ENCODE results near the gene LIN37. TPM values are rescaled to one million over a fixed set of nuclear protein-coding genes. Genes with fewer than 3 reads are reported as not detected.
A peak's percentile ranks its signal among the peaks of the same experiment; 100 is the strongest.

LIN37 gene
- total RNA-seq, 2 donors from 2014 or later: 9.9 to 30.5 TPM

DNA sequence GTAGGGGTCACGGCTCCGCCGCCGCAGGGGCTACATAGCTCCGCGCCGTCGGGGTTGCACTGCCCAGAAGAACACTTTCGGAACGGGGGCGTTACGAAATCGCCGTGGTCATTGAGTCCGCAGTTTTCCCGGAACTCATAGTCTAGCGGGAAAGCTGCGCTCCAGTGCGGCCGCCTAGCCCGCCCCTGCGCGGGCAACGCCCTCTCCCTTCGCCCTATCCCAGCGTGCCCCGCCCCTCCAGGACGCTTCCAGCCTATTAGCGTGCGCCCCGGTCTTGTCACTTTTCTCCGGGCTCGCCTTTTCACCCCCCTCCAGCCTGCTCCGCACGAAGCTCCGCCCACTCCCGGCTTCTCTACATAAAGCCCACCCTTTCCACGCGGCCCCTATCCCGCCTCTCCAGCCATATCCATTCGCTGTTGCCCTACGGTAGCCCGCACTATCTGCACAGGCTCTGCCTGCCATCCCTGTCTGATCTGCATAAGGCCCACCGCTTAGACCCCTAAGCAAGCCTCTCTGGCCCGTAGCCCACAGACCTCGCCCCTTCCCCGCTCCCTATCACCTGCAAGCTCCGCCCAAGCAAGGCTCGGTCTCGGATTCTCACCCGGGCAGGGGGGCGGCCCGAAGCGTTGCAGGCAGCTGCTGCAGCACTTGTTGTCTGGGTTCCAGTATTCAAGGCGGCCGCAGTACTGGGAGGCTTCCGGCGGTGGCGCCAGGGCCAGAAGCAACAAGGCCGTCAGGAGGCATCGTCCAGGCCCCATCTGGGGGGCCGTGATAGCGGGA, 7.8 kb upstream of the LIN37 start:
- peak; percentile 86 for ATAC-seq (ENCODE audit: insufficient number of reproducible peaks, low FRiP score, low read depth)
- H3K9me3 ChIP-seq: no peaks in the 10 kb centered on the region
- peaks cover 7 to 25% of the 10 kb centered on the region in 2 donors for H3K4me1 ChIP-seq (ENCODE audit: control insufficient read depth in 1 of 2, low read depth in 2 of 2)
- TF ChIP-seq, protein P1, sequence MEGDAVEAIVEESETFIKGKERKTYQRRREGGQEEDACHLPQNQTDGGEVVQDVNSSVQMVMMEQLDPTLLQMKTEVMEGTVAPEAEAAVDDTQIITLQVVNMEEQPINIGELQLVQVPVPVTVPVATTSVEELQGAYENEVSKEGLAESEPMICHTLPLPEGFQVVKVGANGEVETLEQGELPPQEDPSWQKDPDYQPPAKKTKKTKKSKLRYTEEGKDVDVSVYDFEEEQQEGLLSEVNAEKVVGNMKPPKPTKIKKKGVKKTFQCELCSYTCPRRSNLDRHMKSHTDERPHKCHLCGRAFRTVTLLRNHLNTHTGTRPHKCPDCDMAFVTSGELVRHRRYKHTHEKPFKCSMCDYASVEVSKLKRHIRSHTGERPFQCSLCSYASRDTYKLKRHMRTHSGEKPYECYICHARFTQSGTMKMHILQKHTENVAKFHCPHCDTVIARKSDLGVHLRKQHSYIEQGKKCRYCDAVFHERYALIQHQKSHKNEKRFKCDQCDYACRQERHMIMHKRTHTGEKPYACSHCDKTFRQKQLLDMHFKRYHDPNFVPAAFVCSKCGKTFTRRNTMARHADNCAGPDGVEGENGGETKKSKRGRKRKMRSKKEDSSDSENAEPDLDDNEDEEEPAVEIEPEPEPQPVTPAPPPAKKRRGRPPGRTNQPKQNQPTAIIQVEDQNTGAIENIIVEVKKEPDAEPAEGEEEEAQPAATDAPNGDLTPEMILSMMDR (IDR thresholded peaks at IDR 0.05): peak; percentile 21
- peaks cover 27% of the 10 kb centered on the region for H3K36me3 ChIP-seq
- peak overlapping the region; percentile 84 for H3K4me3 ChIP-seq
- peak overlapping the region; percentile 80 to 93 for H3K27ac ChIP-seq
- DNase-seq (ENCODE audit: low spot score): peak; percentile 96
- H3K27me3 ChIP-seq (replicated peaks; ENCODE audit: insufficient read depth): no peaks in the 10 kb centered on the region

DNA sequence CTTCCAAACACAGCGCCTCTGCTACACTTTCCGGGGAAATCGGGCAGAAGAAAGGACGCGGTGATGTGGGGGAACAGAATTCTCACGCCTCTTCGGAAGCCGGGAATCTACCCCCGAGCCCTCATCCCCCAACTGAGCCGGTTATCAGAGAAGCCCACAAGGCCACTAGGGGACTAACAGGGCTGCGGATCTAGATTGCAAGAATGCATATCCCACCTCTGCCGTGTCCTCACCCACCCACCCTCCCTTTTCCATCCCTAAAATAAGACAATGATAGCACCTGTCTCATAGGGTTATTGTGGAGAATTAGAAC, 7.2 kb upstream of the LIN37 start:
- peaks cover 10 to 30% of the 10 kb centered on the region in 2 donors for H3K4me1 ChIP-seq (ENCODE audit: control insufficient read depth in 1 of 2, low read depth in 2 of 2)

DNA sequence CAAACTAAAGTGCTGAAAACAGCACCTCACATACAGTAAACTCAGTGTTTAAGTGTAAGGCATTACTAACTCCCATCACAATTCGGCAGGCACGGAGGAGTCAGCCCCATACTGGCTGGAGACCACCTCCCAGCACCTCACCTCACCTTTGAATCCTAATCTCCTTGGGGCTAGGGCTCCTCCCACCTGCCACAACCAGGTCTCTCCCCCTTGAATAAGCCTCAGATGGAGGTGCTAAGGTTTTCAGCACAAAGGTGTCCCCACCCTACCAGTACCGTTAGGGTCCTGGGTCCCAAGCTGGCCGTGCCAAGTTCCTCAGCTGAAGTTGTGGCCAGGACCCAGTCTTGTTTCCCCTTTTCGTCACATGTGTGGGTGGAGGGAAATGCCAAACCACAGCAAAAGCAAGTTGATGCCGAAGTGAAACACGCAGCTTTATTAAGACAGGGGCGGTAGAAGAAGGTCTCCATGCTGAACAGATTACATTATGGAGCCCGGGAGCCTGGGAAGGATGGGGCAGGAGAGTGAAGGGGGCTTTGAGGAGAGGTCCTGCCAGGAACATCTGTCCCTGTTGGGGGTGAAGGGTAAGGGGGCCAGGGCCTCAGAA, 6.2 kb upstream of the LIN37 start, which contains the start of gene IGFLR1:
TSS of gene IGFLR1 (minus strand) at position 332 of the 604 bp plus-strand sequence. CDS start 1,272 bp downstream, outside the sequence.
- Histone ChIP-seq H3K4me3 (peak within 1 kb of the TSS; percentile 84), H3K4me1 (ENCODE audit: control insufficient read depth in 1 of 2, low read depth in 2 of 2) (peaks cover 16 to 36% of the 10 kb centered on the region in 2 donors), H3K27me3 (replicated peaks; ENCODE audit: insufficient read depth) (no peaks in the 10 kb centered on the region), H3K27ac (peak within 1 kb of the TSS; percentile 43 to 87), H3K9me3 (no peaks in the 10 kb centered on the region), H3K36me3 (peaks cover 20% of the 10 kb centered on the region)
- ATAC-seq (ENCODE audit: insufficient number of reproducible peaks, low FRiP score, low read depth) (no peak), DNase-seq (ENCODE audit: low spot score) (no peak)
- TF ChIP-seq, protein P1 (IDR thresholded peaks at IDR 0.05): no peak

More for the DNA sequence above, 7.2 kb upstream of the LIN37 start:
- ATAC-seq (ENCODE audit: insufficient number of reproducible peaks, low FRiP score, low read depth): no peak
- Histone ChIP-seq H3K27ac (peak overlapping the region; percentile 80 to 87), H3K36me3 (peaks cover 26% of the 10 kb centered on the region), H3K9me3 (no peaks in the 10 kb centered on the region), H3K27me3 (replicated peaks; ENCODE audit: insufficient read depth) (no peaks in the 10 kb centered on the region), H3K4me3 (peak overlapping the region; percentile 84)
- TF ChIP-seq, protein P1 (IDR thresholded peaks at IDR 0.05): no peak
- no peak for DNase-seq (ENCODE audit: low spot score)

DNA sequence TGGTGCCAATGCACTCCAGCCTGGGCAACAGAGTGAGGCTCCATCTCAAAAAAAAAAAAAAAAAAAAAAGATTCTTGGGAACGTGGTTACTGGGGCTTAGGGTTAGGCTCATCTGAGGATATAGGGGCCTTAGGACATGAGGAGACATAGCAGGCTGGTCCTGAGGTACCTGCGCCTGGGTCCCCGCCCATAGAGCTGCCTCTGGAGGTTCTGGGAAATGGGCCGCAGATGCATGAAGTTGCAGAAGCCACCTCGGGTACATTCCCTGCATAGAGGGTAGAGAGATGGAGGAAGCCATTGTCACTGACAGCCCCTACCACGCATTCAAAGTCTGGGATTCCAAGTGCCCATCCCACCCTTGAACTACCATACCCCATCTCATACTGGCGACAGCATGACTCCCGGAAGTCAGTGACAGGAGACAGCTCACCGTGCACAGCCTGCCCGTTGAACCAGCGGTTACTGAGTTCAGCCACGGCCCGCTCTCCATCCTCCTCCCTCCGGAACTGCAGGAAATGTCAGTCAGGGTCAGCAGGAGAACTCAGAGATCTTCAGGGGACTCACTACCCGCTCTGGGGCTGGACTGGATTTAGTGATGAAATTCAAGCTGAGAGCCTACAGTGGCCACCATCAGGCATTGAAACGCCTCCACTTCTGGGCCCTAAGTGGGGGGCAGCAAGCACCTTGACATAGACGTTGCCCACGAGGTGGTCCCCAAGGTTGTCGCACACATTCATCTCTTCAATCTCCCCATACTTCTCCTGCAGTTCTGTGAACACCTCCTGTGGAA, 4.5 kb upstream of the LIN37 start:
- Histone ChIP-seq H3K4me1 (ENCODE audit: control insufficient read depth in 1 of 2, low read depth in 2 of 2) (peaks cover 22 to 44% of the 10 kb centered on the region in 2 donors), H3K27me3 (replicated peaks; ENCODE audit: insufficient read depth) (no peaks in the 10 kb centered on the region), H3K27ac (peak overlapping the region; percentile 99 to 100), H3K9me3 (no peaks in the 10 kb centered on the region), H3K36me3 (peaks cover 6% of the 10 kb centered on the region), H3K4me3 (peak overlapping the region; percentile 91)
- TF ChIP-seq, protein P1 (IDR thresholded peaks at IDR 0.05): no peak
- DNase-seq (ENCODE audit: low spot score) (no peak), ATAC-seq (ENCODE audit: insufficient number of reproducible peaks, low FRiP score, low read depth) (no peak)
